Mammary epithelial cell (primary cell): ENCODE data around the gene MEIKIN.

Source experiments
- EZH2 ChIP-seq: IDR thresholded peaks from 2 replicates; pipeline ENCODE4 v1.6.1; 2012; ENCODE audit warnings: low read length, inconsistent platforms, borderline replicate concordance
- TF ChIP-seq, protein P1 (sequence below), 2 donors: IDR thresholded peaks in 1 of 2; conservative IDR thresholded peaks in 1 of 2; 2 replicates each; pipeline ENCODE4 v1.5.1; 2011 to 2012; ENCODE audit warnings: inconsistent platforms in 2 of 2, low read length in 2 of 2, mild to moderate bottlenecking in 2 of 2, control low read depth in 1 of 2, low read depth in 1 of 2; ENCODE audit not compliant: insufficient read depth in 1 of 2; ENCODE audit errors: extremely low read depth in 1 of 2

DNA sequence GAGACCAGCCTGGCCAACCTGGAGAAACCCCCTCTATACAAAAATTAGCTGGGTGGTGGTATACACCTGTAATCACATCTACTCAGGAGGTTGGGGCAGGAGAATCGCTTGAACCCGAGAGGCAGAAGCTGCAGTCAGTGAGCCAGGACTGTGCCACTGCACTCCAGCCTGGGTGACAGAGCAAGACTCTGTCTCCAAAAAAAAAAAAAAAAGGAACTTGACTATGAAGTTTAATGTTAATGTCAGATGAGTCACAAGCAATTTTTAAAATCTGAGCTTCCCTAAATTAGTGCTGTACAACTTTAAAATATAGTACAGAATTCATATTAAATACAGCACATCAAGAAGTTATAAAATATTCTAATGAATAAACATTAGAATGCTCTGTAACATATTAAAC lies 1.5 kb downstream of the MEIKIN start:
- TF ChIP-seq, protein P1, sequence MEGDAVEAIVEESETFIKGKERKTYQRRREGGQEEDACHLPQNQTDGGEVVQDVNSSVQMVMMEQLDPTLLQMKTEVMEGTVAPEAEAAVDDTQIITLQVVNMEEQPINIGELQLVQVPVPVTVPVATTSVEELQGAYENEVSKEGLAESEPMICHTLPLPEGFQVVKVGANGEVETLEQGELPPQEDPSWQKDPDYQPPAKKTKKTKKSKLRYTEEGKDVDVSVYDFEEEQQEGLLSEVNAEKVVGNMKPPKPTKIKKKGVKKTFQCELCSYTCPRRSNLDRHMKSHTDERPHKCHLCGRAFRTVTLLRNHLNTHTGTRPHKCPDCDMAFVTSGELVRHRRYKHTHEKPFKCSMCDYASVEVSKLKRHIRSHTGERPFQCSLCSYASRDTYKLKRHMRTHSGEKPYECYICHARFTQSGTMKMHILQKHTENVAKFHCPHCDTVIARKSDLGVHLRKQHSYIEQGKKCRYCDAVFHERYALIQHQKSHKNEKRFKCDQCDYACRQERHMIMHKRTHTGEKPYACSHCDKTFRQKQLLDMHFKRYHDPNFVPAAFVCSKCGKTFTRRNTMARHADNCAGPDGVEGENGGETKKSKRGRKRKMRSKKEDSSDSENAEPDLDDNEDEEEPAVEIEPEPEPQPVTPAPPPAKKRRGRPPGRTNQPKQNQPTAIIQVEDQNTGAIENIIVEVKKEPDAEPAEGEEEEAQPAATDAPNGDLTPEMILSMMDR (conservative IDR thresholded peaks at IDR 0.05 in 1 of 2, IDR thresholded peaks at IDR 0.05 in 1 of 2; ENCODE audit: extremely low read depth in 1 of 2, insufficient read depth in 1 of 2, low read depth in 1 of 2, low read length in 2 of 2), result no peak
- no peak for TF ChIP-seq EZH2
